Epithelial cell of prostate (primary cell): ENCODE results near the gene SRSF2.
"Not testable (repeated sequence)": the region's sequence is repeated elsewhere in the genome, so short reads cannot be mapped to it uniquely, and the experiment has no call there.

ENCODE experiments used
- DNase-seq: peaks from one replicate; pipeline ENCODE4 v3.0.0-alpha.2; 2011; ENCODE audit warnings: low read depth, low spot score
- H3K27ac ChIP-seq: fragments of 450-650 bp; 2 replicates; pipeline ENCODE4 v1.5.1; 2017; ENCODE audit warnings: mild to moderate bottlenecking

Gene SRSF2, protein sequence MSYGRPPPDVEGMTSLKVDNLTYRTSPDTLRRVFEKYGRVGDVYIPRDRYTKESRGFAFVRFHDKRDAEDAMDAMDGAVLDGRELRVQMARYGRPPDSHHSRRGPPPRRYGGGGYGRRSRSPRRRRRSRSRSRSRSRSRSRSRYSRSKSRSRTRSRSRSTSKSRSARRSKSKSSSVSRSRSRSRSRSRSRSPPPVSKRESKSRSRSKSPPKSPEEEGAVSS

GRCh38 chr17:76737082-76737675 is at the start of gene SRSF2:
TSS of gene SRSF2 (minus strand) at chr17:76737331. CDS start at chr17:76737160, 171 bp downstream.
- DNase-seq, result peak; percentile 89
- H3K27ac ChIP-seq, result peak within 1 kb of the TSS; percentile 95

GRCh38 chr17:76784926-76785325 is 47.8 kb upstream of the SRSF2 start:
- H3K27ac ChIP-seq, result no peak overlapping the region
- no peak for DNase-seq

DNA sequence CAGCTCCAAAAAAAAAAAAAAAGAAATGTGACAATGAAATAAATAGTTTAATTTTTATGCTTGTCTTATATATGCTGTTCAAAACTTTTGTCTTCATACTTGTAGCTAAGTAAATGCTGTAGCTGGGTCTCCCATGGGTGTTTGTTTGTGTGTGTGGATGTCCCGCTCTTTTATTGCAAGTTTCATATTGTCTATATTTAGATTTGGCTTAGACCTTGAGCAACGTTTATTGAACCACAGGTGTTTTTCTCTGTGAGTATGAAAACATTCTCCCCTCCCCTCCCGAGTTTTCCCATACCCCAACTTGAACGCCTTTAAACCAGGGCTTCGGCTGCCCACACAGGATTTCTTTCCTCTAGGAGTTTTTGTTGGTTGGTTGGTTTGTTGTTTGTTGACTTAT is 46.0 kb upstream of the SRSF2 start:
- no peak overlapping the region for H3K27ac ChIP-seq
- no peak for DNase-seq

GRCh38 chr17:76781056-76781982 is 44.2 kb upstream of the SRSF2 start:
- no peak for DNase-seq
- H3K27ac ChIP-seq, result no peak overlapping the region

DNA sequence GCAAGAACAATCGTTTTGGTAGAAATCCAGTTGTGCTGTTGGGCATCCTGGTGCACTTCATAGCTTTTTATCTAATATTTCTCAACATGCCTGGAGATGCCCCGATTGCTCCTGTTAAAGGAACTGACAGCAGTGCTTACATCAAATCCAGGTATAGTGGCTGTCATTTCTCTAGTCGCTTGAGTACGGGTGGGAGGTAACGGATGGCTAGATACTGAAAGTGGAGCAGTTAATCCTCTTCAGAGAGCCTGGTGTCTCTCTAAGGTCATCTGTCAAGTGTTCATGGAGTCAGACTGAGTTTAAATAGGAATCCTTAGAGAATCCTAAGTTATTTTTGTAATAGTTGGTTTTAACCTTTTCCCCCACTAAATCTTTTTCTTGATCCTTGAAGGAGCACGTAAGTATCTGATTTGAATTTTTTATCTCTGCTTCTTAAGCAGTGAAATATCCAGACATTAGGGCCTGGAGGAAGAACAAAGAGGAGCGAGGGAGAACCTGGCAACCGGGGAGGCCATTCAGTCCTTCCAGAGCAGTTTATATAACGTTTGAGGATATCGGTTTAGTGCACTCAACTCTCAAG is 38.0 kb upstream of the SRSF2 start:
- no peak for DNase-seq
- no peak overlapping the region for H3K27ac ChIP-seq

DNA sequence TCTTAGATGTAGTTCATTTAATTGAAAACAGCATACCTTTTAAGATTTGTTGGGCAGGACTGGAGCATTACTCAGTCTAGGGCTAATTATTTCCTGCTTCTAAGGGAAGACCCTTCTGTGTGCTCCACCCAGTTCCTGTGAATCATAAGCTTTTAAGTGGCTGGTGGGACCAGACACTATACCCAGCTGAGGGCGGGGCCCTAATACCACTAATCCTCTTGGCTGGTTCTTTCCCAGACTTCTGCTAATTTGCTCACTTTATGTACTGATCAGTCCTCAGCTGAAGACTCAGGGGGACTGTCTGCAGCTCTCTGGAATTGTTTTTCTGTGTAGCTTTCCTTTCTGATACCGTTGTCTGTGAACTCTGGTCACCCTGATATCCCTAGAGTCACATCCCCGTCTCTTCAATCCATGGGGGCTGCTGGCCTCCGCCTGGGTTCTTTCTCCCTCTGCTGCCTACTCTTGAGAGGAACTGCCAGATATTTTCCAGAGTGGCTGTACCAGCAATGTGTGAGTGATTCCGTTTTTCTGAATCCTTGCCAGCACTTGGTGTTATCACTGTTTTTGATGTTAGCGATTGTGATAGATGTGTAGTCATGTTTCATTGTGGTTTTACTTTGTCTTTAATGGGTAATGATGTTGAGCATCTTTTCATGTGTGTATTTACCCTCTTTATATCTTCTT is 35.9 kb upstream of the SRSF2 start:
- peak overlapping the region; percentile 64 for H3K27ac ChIP-seq

DNA sequence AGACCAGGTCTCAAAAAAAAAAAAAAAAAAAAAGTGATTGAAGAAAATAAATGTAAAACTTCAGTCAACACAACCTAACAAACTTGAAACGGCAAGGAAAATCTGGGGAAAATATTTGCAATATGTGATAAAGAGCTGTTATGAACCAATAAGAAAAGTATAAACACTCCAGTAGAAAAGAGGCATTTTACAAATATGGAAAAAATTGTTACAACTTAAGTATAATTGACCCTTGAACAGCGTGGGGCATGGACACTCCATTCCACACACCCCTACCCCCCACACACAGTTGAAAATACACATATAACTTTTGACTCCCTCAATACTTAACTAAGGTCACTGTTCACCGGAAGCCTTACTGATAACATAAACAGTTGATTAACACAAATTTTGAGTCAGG is 21.4 kb upstream of the SRSF2 start:
- no peak for DNase-seq
- H3K27ac ChIP-seq, result no peak overlapping the region

More for the DNA sequence above, 35.9 kb upstream of the SRSF2 start:
- DNase-seq, result peak; percentile 62

GRCh38 chr17:76757256-76757655 is 20.1 kb upstream of the SRSF2 start:
- no peak overlapping the region for H3K27ac ChIP-seq
- no peak for DNase-seq

- DNase-seq, result no peak
- no peak overlapping the region for H3K27ac ChIP-seq
These were observed 18.2 kb upstream of the SRSF2 start for GRCh38 chr17:76755285-76755684.

GRCh38 chr17:76753061-76753961 is 16.2 kb upstream of the SRSF2 start:
- no peak overlapping the region for H3K27ac ChIP-seq
- DNase-seq, result no peak

DNA sequence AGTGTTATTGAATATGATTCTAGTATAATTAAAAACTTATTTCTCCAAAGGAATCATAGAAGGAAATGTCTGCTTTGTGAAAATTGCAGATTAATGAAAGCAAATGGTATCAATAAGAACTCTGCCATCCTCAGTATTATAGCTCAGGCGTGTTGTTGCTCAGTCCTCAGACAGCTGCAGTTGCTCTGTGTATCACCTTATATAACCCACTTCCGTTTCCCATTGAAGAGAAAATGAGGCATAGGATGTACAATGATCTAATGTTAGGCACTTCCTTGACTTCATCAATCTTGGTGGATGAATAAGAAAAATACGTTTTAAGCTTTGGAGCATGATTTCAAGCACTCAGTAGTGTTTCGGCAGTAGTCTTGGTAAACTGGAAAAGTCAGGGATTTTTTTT is 14.9 kb upstream of the SRSF2 start:
- DNase-seq, result no peak
- no peak overlapping the region for H3K27ac ChIP-seq

- no peak overlapping the region for H3K27ac ChIP-seq
- DNase-seq, result no peak
These were observed 14.4 kb upstream of the SRSF2 start for GRCh38 chr17:76751416-76751993.

DNA sequence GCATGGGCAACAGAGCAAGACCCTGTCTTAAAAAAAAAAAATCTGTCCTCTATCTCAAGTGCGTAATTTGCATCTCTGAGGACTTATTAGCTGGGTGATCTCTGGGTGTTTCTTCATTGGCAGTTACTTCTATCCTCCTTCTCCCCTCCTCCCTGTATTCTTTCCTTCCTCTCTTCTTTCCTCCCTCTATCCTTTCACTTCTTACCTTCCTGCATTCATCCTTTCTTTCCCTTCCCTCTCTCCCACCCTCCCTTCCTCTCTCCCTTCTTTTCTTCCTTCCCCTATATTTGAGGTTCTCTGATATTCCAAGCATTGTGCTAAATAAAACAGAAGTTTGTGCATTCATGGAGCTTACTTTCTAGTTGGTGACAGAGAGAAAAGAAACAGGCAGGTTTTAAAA is 11.5 kb upstream of the SRSF2 start:
- DNase-seq, result no peak
- H3K27ac ChIP-seq, result no peak overlapping the region

DNA sequence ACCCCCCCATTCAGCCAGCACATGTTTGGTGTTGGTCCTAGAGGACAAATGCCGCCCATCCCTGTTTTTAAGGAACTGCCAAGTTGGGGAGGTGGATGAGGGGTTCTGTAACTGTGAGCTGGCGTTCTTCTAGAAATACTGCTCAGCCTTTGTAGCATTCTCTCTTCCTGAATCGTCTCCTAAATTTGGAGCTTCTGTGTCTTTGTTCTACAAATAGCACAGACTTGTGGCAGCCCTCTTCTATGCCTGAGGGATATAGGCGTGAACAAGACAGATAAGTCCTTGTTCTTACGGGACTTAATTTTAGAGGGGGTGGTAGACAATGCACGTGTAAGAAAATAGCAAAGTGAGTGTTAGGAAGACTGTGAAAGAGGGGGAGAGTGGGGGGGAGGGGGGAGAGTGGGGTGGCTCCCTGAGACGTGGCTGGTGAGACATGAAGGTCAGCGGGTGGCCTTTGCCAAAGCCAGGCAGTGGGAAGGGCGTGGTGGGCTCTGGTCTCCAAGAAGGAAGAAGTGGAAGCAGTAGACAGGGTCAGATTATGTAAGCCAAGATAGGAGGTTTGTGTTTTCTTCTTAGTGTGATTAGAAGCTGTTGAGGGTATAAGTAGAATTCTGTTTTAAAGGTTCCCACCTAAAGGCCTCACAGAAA is 10.7 kb upstream of the SRSF2 start:
- H3K27ac ChIP-seq, result no peak overlapping the region
- DNase-seq, result no peak

DNA sequence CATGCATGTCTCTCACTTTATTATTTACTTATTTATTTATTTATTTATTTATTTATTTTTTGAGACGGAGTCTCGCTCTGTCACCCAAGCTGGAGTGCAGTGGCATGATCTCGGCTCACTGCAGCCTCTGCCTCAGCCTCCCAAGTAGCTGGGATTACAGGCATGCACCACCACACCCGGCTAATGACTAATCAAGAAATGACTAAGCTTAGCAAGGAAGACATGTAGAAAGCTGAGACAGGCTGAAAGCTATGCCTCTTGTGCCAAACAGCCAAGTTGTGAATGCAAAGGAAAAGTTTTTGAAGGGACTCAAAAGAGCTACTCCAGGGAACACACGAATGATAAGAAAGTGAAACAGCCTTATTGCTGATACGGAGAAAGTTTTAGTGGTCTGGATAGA is 8.7 kb upstream of the SRSF2 start:
- not testable (repeated sequence) for DNase-seq, H3K27ac ChIP-seq

DNA sequence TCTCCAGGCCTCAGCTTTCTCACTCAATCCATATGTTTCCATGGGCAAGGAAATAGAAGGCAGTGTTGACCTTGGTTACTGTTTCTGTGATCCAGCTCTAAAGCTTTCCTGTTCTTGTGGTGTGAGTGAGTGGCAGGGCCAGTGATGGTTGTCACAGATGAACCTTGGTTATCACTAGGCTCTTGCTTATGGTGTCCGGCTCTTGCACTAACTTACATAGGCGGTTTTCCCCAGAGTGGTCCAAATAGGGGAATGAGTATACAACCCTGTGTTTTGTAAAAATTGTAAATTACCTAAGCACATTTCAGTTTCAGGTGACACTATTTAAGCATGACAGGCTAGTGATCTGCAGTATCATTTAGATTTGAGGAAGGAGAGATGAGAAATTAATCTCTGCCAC is 7.6 kb upstream of the SRSF2 start:
- DNase-seq, result no peak
- H3K27ac ChIP-seq, result no peak overlapping the region

DNA sequence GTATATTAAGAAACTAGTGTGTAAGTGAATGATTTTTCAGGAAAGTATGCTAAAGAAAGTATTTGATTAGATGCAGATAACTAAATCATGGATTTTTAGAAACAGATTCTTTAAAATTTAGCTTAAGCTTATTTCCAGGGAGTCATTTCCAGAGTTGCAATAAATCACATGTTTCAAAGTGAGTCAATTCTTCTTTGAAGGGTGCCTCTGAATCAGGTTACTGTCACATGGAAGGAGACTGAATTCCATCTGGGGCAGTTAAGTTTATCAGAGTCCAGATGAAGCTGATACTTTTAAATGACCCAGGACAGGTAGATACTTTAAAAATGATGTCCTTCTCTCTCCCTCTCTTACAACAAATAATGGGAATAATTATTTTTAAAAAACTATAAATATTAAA is 5.8 kb upstream of the SRSF2 start:
- no peak for DNase-seq
- no peak overlapping the region for H3K27ac ChIP-seq

DNA sequence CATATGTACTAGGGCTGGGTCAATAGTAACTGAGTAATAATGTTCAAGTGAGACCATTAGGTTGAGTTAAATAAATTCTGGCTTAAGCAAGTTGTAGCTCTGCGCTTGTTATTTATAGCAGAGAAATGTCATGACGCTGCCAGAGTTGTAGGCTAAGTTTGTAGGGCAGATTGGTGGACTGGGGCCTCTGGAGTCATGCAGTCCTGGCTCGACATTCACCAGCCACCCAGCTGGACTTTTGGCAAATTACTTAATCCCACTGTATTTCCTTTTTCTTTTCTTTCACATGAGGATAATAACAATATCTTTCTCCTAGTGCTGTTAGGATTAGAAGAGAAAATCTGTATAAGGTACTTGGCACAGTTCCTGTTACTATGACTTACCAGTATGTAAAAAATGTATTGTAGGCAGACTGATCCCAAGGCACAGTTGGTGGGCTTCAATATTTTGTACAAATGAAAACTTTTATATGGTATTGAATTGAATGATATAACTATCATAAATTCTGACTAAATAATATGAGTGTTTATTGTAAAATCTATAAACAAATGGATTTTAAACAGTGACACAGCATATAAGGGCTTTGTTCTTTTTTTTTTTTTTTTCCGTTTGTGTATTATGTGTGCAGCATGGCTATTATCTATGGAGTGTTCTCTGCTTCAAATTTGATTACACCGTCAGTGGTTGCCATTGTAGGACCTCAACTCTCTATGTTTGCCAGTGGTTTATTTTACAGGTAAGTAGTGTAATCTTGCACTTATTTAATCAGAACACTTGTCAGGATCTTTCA is 3.4 kb upstream of the SRSF2 start:
- no peak overlapping the region for H3K27ac ChIP-seq
- DNase-seq, result no peak
